ENCODE data around the gene RAB37.

GRCh38 chr17:74796866-74797265, 59.8 kb downstream of the RAB37 start:
- no peak for TF ChIP-seq CTCF (IDR thresholded peaks at IDR 0.05)
- TF ChIP-seq POLR2A (IDR thresholded peaks at IDR 0.05): no peak
